ENCODE data around the gene KRTAP5-3. TPM values are rescaled to one million over a fixed set of nuclear protein-coding genes. Genes with fewer than 3 reads are reported as not detected.

The KRTAP5-3 gene
- total and polyA plus RNA-seq, 9 of the 15 experiments (the other 6 are each of a cell fraction or from before 2014, with no cell fraction given) = not detected

GRCh38 chr11:1570531-1570895 is 37.8 kb downstream of the KRTAP5-3 start (continued):
- TF ChIP-seq NR0B1 (IDR thresholded peaks at IDR 0.05; ENCODE audit: partially characterized antibody) = no peak
- TF ChIP-seq TFE3 (CRISPR knock-in tag; IDR thresholded peaks at IDR 0.05) = peak; percentile 80
- TF ChIP-seq NONO (IDR thresholded peaks at IDR 0.05; ENCODE audit: low read depth in 2 of 2, low read length in 1 of 2) = no peak
- TF ChIP-seq USF2 (CRISPR knock-in tag; IDR thresholded peaks at IDR 0.05) = peak; percentile 52
- peak; percentile 82 for TF ChIP-seq BCOR (IDR thresholded peaks at IDR 0.05)
- no peak for TF ChIP-seq SREBF1 (IDR thresholded peaks at IDR 0.05; ENCODE audit: borderline replicate concordance, low read depth, low read length)
- TF ChIP-seq PBX2 (CRISPR knock-in tag; IDR thresholded peaks at IDR 0.05; ENCODE audit: low read depth) = no peak
- TF ChIP-seq PBX2 (tag; conservative IDR thresholded peaks at IDR 0.05; ENCODE audit: low read depth) = no peak
- TF ChIP-seq ZMIZ1 (IDR thresholded peaks at IDR 0.05; ENCODE audit: low read depth in 2 of 2, low read length in 2 of 2) = no peak
- TF ChIP-seq AFF4 (CRISPR knock-in tag; IDR thresholded peaks at IDR 0.05) = no peak
- TF ChIP-seq RAD51 (IDR thresholded peaks at IDR 0.05; ENCODE audit: borderline replicate concordance, low read depth) = 0 out of 2 replicates have a peak, but pooled peaks have one; percentile 47

All from K562 (cell line).